NCI-H1092 treated with DMSO at 0.1 percent for 48 hours (cell line): ENCODE results near the gene KIAA1755.
A peak's percentile ranks its signal among the peaks of the same experiment; 100 is the strongest.

Source experiments
- DNase-seq: peaks from one replicate; lab custom pipeline; 2025; lab: John Stamatoyannopoulos, UW

Gene KIAA1755

GRCh38 chr20:38166703-38167233 lies 93.8 kb downstream of the KIAA1755 start:
- DNase-seq = no peak

- no peak for DNase-seq
Observed at GRCh38 chr20:38165966-38166702, 94.4 kb downstream of the KIAA1755 start.

GRCh38 chr20:38165089-38165965 lies 95.2 kb downstream of the KIAA1755 start, which contains the start of gene TGM2:
Gene TGM2 (minus strand): TSS chr20:38165270. CDS start chr20:38165198, 72 bp downstream.
- peak; percentile 37 for DNase-seq

- DNase-seq = no peak
Observed at GRCh38 chr20:38164624-38165088, 95.9 kb downstream of the KIAA1755 start.

GRCh38 chr20:38164069-38164468 lies 96.5 kb downstream of the KIAA1755 start:
- DNase-seq = no peak

GRCh38 chr20:38162878-38163875 lies 97.4 kb downstream of the KIAA1755 start:
- no peak for DNase-seq

- DNase-seq = no peak
Observed at GRCh38 chr20:38162149-38162548, 98.4 kb downstream of the KIAA1755 start.

- DNase-seq = no peak
Observed at GRCh38 chr20:38161412-38161774, 99.1 kb downstream of the KIAA1755 start.
